ENCODE measurements around the gene FNDC3B. TPM values are rescaled to one million over a fixed set of nuclear protein-coding genes. Genes with fewer than 3 reads are reported as not detected.

FNDC3B gene
- total and polyA plus RNA-seq, 3 donors from 2014 or later: 24.2 to 63.5 (median 57.7) TPM

DNA sequence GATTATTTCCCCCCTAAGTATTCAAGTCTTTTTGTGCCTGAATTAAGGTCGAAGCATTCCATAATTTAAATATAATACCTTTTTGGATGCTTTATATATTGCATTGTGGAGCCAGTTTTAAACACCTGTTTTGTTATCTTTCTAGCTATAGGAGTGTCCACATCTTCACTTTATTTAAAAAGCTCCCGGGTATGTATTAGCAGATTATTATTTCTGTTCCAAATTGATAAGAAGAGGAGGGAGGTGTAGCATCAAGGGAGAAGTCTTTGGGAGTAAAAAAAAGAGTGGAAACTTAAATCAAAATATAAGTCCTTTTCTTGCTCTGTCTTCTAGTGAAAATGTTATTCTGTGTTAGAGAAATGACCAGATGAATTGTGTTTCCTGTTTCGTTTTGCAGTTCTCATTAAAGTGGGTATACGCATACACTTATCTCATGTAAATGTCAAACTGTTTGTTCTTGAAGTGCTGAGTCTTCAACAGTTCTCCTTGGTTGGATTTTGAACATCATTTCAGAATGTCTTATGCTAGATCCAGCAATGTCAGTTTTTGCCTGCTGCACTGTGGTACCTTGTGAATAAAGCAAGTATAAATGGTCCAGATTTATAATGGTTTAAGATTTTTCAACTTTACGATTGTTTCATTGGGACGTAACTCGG, 105.8 kb downstream of the FNDC3B start:
- TF ChIP-seq, protein P1, sequence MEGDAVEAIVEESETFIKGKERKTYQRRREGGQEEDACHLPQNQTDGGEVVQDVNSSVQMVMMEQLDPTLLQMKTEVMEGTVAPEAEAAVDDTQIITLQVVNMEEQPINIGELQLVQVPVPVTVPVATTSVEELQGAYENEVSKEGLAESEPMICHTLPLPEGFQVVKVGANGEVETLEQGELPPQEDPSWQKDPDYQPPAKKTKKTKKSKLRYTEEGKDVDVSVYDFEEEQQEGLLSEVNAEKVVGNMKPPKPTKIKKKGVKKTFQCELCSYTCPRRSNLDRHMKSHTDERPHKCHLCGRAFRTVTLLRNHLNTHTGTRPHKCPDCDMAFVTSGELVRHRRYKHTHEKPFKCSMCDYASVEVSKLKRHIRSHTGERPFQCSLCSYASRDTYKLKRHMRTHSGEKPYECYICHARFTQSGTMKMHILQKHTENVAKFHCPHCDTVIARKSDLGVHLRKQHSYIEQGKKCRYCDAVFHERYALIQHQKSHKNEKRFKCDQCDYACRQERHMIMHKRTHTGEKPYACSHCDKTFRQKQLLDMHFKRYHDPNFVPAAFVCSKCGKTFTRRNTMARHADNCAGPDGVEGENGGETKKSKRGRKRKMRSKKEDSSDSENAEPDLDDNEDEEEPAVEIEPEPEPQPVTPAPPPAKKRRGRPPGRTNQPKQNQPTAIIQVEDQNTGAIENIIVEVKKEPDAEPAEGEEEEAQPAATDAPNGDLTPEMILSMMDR (IDR thresholded peaks at IDR 0.05): no peak
- no peak for TF ChIP-seq POLR2A (IDR thresholded peaks at IDR 0.05)
- Histone ChIP-seq H3K9me3 (no peaks in the 10 kb centered on the region), H3K36me3 (ENCODE audit: low read depth, missing control alignments) (no peaks in the 10 kb centered on the region), H3K4me1 (peaks cover 4% of the 10 kb centered on the region), H3K4me3 (no peak overlapping the region), H3K27me3 (no peaks in the 10 kb centered on the region), H3K27ac (no peak overlapping the region)
- intact Hi-C loops (cut with DNase I; ENCODE audit: low total_unique reads): no loop called here
- DNase-seq: no peak
- WGBS, 2 donors: 79 to 82% methylated on average over 7 of the region's 7 CpGs

DNA sequence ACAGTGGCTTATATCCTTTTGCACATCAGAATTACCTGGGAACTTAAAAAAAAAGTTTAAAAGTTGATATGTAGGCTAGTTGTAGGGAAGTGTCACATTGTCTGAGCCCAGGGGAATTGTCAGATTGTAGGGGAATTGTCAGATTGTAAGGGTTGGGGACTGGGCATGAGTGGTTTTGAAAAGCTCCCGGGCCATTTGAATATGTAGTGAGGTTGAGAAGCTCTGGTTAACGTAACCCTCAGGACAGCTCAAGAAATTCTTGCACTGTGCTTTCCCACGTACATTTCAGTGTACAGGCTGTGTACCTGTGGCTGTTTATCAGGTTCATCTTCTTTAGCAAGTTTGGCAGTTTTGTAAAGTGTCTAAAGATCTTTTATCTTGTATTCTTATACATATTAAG, 107.0 kb downstream of the FNDC3B start:
- Histone ChIP-seq H3K27ac (no peak overlapping the region), H3K4me1 (no peaks in the 10 kb centered on the region)
- TF ChIP-seq POLR2A (IDR thresholded peaks at IDR 0.05): no peak

DNA sequence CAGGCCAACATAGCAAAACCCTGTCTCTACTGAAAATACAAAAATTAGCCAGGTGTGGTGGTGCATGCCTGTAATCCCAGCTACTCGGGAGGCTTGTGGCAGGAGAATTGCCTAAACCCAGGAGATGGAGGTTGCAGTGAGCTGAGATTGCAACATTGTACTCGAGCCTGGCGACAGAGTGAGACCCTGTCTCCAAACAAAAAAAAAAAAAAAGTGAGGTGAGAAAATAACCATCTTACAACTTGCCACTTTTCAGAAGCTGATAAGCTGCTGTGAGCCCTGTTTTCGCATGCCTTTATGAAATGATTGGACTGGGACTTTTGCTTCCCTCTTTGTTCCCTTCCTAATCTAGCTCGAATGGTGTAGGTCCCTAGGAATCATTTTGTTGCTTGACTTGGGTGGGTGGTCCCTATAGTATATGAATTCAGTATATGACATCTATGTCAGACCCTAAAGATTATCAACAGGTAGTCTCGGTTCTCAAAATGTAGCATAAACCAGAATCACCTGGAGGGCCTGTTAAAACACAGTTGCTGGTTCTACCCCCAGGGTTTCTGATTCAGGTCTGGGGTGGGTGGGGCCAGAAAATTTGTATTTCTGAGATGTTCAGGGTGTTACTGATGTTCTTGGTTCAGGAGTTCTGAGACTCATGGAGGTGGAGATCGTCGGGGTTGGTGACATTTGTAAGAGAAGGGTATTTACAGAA, 107.9 kb downstream of the FNDC3B start:
- Histone ChIP-seq H3K4me3 (no peak overlapping the region), H3K4me1 (no peaks in the 10 kb centered on the region), H3K27me3 (no peaks in the 10 kb centered on the region), H3K27ac (no peak overlapping the region), H3K9me3 (no peaks in the 10 kb centered on the region), H3K36me3 (ENCODE audit: low read depth, missing control alignments) (no peaks in the 10 kb centered on the region)
- TF ChIP-seq, protein P1 (IDR thresholded peaks at IDR 0.05): no peak
- no peak for TF ChIP-seq POLR2A (IDR thresholded peaks at IDR 0.05)
- no peak for DNase-seq
- intact Hi-C loops (cut with DNase I; ENCODE audit: low total_unique reads): no loop called here
- 74 to 85% methylated on average over 8 of the region's 8 CpGs for WGBS, 2 donors

More for the DNA sequence above, 107.0 kb downstream of the FNDC3B start:
- intact Hi-C loops (cut with DNase I; ENCODE audit: low total_unique reads): no loop called here
- DNase-seq: no peak
- Histone ChIP-seq H3K9me3 (no peaks in the 10 kb centered on the region), H3K27me3 (no peaks in the 10 kb centered on the region), H3K36me3 (ENCODE audit: low read depth, missing control alignments) (no peaks in the 10 kb centered on the region), H3K4me3 (no peak overlapping the region)
- 57 to 60% methylated on average over 3 of the region's 3 CpGs for WGBS, 2 donors

DNA sequence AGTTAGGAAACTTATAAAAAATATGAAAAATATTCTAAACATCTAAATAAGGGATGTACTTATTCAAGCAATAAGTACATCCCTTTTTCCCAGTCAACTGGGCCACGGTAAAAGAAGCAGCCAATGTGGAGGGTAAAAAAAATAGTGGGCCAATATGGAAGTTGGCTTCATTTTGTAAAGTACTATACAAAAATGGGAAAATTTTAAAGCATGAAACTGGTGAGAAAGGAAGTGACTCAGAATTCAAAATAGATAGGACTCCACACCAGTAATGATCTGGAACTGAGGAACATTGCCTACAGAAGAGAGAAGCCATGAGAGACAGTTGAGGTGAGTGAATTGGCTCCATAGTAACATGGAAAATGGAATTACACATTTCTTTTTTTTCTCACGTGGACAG, 108.9 kb downstream of the FNDC3B start:
- Histone ChIP-seq H3K9me3 (no peaks in the 10 kb centered on the region), H3K4me3 (no peak overlapping the region), H3K27ac (no peak overlapping the region), H3K4me1 (peaks cover 8% of the 10 kb centered on the region), H3K36me3 (ENCODE audit: low read depth, missing control alignments) (no peaks in the 10 kb centered on the region), H3K27me3 (no peaks in the 10 kb centered on the region)
- WGBS, 2 donors: 91 to 95% methylated on average over 2 of the region's 2 CpGs
- no peak for DNase-seq
- TF ChIP-seq, protein P1 (IDR thresholded peaks at IDR 0.05): no peak
- no peak for TF ChIP-seq POLR2A (IDR thresholded peaks at IDR 0.05)
- intact Hi-C loops (cut with DNase I; ENCODE audit: low total_unique reads): no loop called here

DNA sequence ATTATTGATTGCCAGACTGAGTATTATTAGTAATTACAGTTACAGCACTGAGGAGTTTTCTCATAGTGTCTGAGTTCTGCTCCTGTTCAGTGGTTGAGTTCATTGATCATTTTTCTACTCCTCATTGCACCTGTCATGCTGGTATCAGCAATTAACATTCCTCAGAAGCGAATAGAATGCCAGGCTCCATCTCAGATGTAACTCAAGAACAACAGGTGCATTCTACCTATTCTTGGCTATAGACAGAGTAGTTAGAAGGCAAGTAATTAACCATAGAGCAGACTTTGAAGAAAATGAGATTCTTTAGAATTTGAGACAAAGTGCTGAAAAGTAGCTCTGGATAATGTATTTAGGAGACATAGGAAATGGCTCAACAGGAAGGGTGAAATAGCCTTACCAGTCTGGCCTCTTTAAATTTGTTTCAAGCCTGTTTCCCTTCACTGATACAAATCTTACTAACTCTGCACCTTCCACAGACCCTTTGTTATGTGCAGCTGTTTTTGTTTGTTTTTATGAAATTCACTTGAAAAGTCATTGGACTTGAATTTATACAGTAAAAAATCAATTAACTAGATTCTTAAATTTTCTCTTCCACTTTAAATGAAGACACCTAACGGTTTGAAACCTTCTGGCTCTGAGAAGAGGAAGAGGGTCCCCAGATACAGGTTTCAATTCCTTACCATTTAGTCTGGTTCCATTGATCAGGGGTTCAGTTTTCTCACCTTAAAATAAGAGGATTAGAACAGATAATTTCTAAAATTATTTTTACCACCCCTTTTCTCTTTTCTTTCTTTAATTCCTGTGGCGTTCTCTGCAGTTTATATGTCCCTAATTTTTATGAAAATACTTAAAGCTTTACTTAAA, 109.6 kb downstream of the FNDC3B start:
- H3K4me1 ChIP-seq: peaks cover 15% of the 10 kb centered on the region
- WGBS, 2 donors: 85 to 94% methylated on average over 3 of the region's 3 CpGs
- no peaks in the 10 kb centered on the region for H3K27me3 ChIP-seq

More for the DNA sequence above, 109.6 kb downstream of the FNDC3B start:
- Histone ChIP-seq H3K4me3 (no peak overlapping the region), H3K9me3 (no peaks in the 10 kb centered on the region), H3K36me3 (ENCODE audit: low read depth, missing control alignments) (no peaks in the 10 kb centered on the region), H3K27ac (no peak overlapping the region)
- TF ChIP-seq POLR2A (IDR thresholded peaks at IDR 0.05): no peak
- intact Hi-C loops (cut with DNase I; ENCODE audit: low total_unique reads): no loop called here
- no peak for DNase-seq

All from testis (tissue), 3 donors.